GM18511 (cell line): ENCODE results near the gene HOXB3.

Experiments
- ATAC-seq: cut with Tn5 transposase; IDR thresholded peaks from one replicate; pipeline ENCODE4 v1.9.1; 2021; ENCODE audit warnings: mild to moderate bottlenecking, moderate library complexity; ENCODE audit not compliant: unreplicated experiment

The HOXB3 gene

GRCh38 chr17:48571826-48572417 lies 18.1 kb downstream of the HOXB3 start:
- ATAC-seq: no peak

GRCh38 chr17:48571024-48571818 lies 18.8 kb downstream of the HOXB3 start:
- no peak for ATAC-seq

GRCh38 chr17:48570325-48571023 lies 19.6 kb downstream of the HOXB3 start:
- ATAC-seq: no peak

- no peak for ATAC-seq
These were observed 20.2 kb downstream of the HOXB3 start for GRCh38 chr17:48569674-48570324.

GRCh38 chr17:48569240-48569582 lies 20.8 kb downstream of the HOXB3 start:
- ATAC-seq: no peak

- ATAC-seq: no peak
These were observed 21.4 kb downstream of the HOXB3 start for GRCh38 chr17:48568499-48569239.

GRCh38 chr17:48567646-48568354 lies 22.2 kb downstream of the HOXB3 start:
- ATAC-seq: no peak

- no peak for ATAC-seq
These were observed 22.8 kb downstream of the HOXB3 start for GRCh38 chr17:48567209-48567608.

GRCh38 chr17:48566717-48567116 lies 23.3 kb downstream of the HOXB3 start:
- no peak for ATAC-seq

GRCh38 chr17:48565925-48566710 lies 23.9 kb downstream of the HOXB3 start:
- no peak for ATAC-seq

- no peak for ATAC-seq
These were observed 25.0 kb downstream of the HOXB3 start for GRCh38 chr17:48565022-48565554.

- ATAC-seq: no peak
These were observed 25.6 kb downstream of the HOXB3 start for GRCh38 chr17:48564188-48565021.

GRCh38 chr17:48563867-48564187 lies 26.2 kb downstream of the HOXB3 start:
- ATAC-seq: no peak

GRCh38 chr17:48563385-48563838 lies 26.6 kb downstream of the HOXB3 start:
- no peak for ATAC-seq

- no peak for ATAC-seq
These were observed 27.1 kb downstream of the HOXB3 start for GRCh38 chr17:48562934-48563333.

- ATAC-seq: peak; percentile 80
These were observed 27.9 kb downstream of the HOXB3 start for GRCh38 chr17:48561884-48562810.
